GM18502 (cell line): ENCODE measurements around the gene SCARF2.
"Not testable (repeated sequence)": the region's sequence is repeated elsewhere in the genome, so short reads cannot be mapped to it uniquely, and the experiment has no call there.

Experiments used
- ATAC-seq: cut with Tn5 transposase; IDR thresholded peaks from one replicate; pipeline ENCODE4 v1.9.1; 2021; ENCODE audit warnings: mild to moderate bottlenecking; ENCODE audit not compliant: unreplicated experiment, poor library complexity

The SCARF2 gene

GRCh38 chr22:20376281-20376680, 61.3 kb downstream of the SCARF2 start:
- ATAC-seq: not testable (repeated sequence)
